OCI-LY7 (cell line): ENCODE results near the gene CCBE1. TPM values are rescaled to one million over a fixed set of nuclear protein-coding genes. Genes with fewer than 3 reads are reported as not detected.
"Not testable (repeated sequence)": the region's sequence is repeated elsewhere in the genome, so short reads cannot be mapped to it uniquely, and the experiment has no call there.

Source experiments
- BruUV-seq: library from RNA; stranded (reverse); fragments of 400-500 nt; replicated peaks from 2 replicates; lab custom pipeline; 2021; lab: Mats Ljungman, UMichigan
- CTCF ChIA-PET: fragments of 300-600 bp; sonication (Branson Sonifier 250); formaldehyde crosslinking; loops from one replicate; lab custom pipeline; 2022; ENCODE audit warnings: antibody characterized with exemption; ENCODE audit not compliant: unreplicated experiment; lab: Charles Lee
- POLR2A ChIA-PET: fragments of 300-600 bp; sonication (Branson Sonifier 250); formaldehyde crosslinking; loops from one replicate; lab custom pipeline; 2022; ENCODE audit warnings: antibody characterized with exemption; lab: Charles Lee
- DNase-seq: peaks from one replicate; pipeline ENCODE4 v3.0.0-alpha.2; 2015; ENCODE audit warnings: low spot score
- H2AFZ ChIP-seq: fragments of 200-600 bp; sonication (generic), shearing (Covaris generic); 2 replicates; pipeline ENCODE4 v1.6.1; 2014; ENCODE audit warnings: mild to moderate bottlenecking, antibody characterized with exemption, low read length, moderate library complexity
- H3K27ac ChIP-seq: fragments of 200-600 bp; sonication (generic); 2 replicates; pipeline ENCODE4 v1.5.1; 2014; ENCODE audit warnings: mixed run types, low read depth, mild to moderate bottlenecking, moderate library complexity, low read length, inconsistent platforms; ENCODE audit not compliant: poor library complexity, severe bottlenecking
- H3K36me3 ChIP-seq: fragments of 200-600 bp; sonication (generic); 2 replicates; pipeline ENCODE4 v1.6.1; 2014; ENCODE audit warnings: mild to moderate bottlenecking, antibody characterized with exemption, low read length, moderate library complexity, mixed read lengths; ENCODE audit not compliant: insufficient read depth
- H3K4me1 ChIP-seq: fragments of 200-600 bp; sonication (generic); 2 replicates; pipeline ENCODE4 v1.5.1; 2014; ENCODE audit warnings: mild to moderate bottlenecking, low read length; ENCODE audit not compliant: insufficient read depth, poor library complexity, severe bottlenecking
- H3K4me2 ChIP-seq: fragments of 200-600 bp; sonication (generic); 2 replicates; pipeline ENCODE4 v1.6.1; 2014; ENCODE audit warnings: mild to moderate bottlenecking, low read length
- H3K4me3 ChIP-seq: fragments of 200-600 bp; sonication (generic); 2 replicates; pipeline ENCODE4 v1.5.1; 2014; ENCODE audit warnings: mild to moderate bottlenecking, low read depth, low read length; ENCODE audit not compliant: poor library complexity, severe bottlenecking
- H3K79me2 ChIP-seq: fragments of 200-600 bp; sonication (generic); 2 replicates; pipeline ENCODE4 v1.6.1; 2016; ENCODE audit warnings: low read depth, mild to moderate bottlenecking, low read length, moderate library complexity, mixed read lengths; ENCODE audit not compliant: insufficient read depth
- H3K9me2 ChIP-seq: fragments of 200-600 bp; sonication (generic); 2 replicates; pipeline ENCODE4 v1.6.1; 2016; ENCODE audit warnings: mild to moderate bottlenecking, low read length, mixed read lengths; ENCODE audit not compliant: insufficient read depth
- H3K9me3 ChIP-seq: fragments of 200-600 bp; sonication (generic); 2 replicates; pipeline ENCODE4 v1.6.1; 2014; ENCODE audit warnings: mild to moderate bottlenecking, mixed run types, low read length, mixed read lengths
- H4K20me1 ChIP-seq: fragments of 200-600 bp; sonication (generic); 2 replicates; pipeline ENCODE4 v1.6.1; 2014; ENCODE audit warnings: mild to moderate bottlenecking, antibody characterized with exemption, low read length, moderate library complexity, mixed read lengths; ENCODE audit not compliant: insufficient read depth
- CTCF ChIP-seq: fragments of 200-600 bp; sonication (generic); conservative IDR thresholded peaks from 2 replicates; pipeline ENCODE4 v1.5.1; 2014; ENCODE audit warnings: mild to moderate bottlenecking, antibody characterized with exemption, low read length, moderate library complexity, mixed read lengths
- EZH2phosphoT487 ChIP-seq: fragments of 200-600 bp; sonication (generic); IDR thresholded peaks from 2 replicates; pipeline ENCODE4 v1.6.1; 2018; ENCODE audit warnings: low read depth, borderline replicate concordance, mild to moderate bottlenecking, mixed run types, antibody characterized with exemption, low read length, moderate library complexity, mixed read lengths
- intact Hi-C: fragments of 100-400 bp; cut with micrococcal nuclease; formaldehyde crosslinking; loops from one replicate; pipeline ENCODE4 v1.10.0; 2022; ENCODE audit not compliant: unreplicated experiment
- total RNA-seq, 2 experiments: library from RNA; depleted of rRNA in 1 of 2; stranded (reverse); fragments of >200 nt in 1 of 2; shearing (Covaris generic) in 1 of 2; gene quantifications; 2 replicates each; pipeline ENCODE4 v1.2.3, GENCODE V29; 2014 to 2022

Gene CCBE1
- total RNA-seq, 2 experiments from 2014 or later: 0.16 to 0.70 TPM

GRCh38 chr18:59517446-59518165 is 179.6 kb downstream of the CCBE1 start:
- no peaks in the 10 kb centered on the region for H3K79me2 ChIP-seq
- no peak for DNase-seq
- no peaks in the 10 kb centered on the region for H3K4me1 ChIP-seq
- no peak overlapping the region for H3K4me2 ChIP-seq
- H3K9me2 ChIP-seq: no peaks in the 10 kb centered on the region
- TF ChIP-seq EZH2phosphoT487 (no peak), CTCF (no peak)
- no peaks in the 10 kb centered on the region for H3K36me3 ChIP-seq
- no TSS peak for BruUV-seq
- H3K4me3 ChIP-seq: no peak overlapping the region
- POLR2A ChIA-PET: no interaction called here
- H2AFZ ChIP-seq: no peak overlapping the region
- CTCF ChIA-PET: no interaction called here
- no peaks in the 10 kb centered on the region for H3K9me3 ChIP-seq
- H4K20me1 ChIP-seq: no peaks in the 10 kb centered on the region
- no peak overlapping the region for H3K27ac ChIP-seq
- intact Hi-C loops: no loop called here

- no peaks in the 10 kb centered on the region for H3K36me3 ChIP-seq
- no peak overlapping the region for H2AFZ ChIP-seq
- H3K4me2 ChIP-seq: no peak overlapping the region
- no peaks in the 10 kb centered on the region for H3K79me2 ChIP-seq
- no peaks in the 10 kb centered on the region for H3K4me1 ChIP-seq
- H3K9me3 ChIP-seq: no peaks in the 10 kb centered on the region
- no TSS peak for BruUV-seq
- POLR2A ChIA-PET: interaction anchor here (0.8 kb wide), 1 partner anchor 51 kb away, joined by 3 read pairs; no protein-coding TSS in a partner anchor
- H4K20me1 ChIP-seq: no peaks in the 10 kb centered on the region
- H3K9me2 ChIP-seq: no peaks in the 10 kb centered on the region
- H3K4me3 ChIP-seq: no peak overlapping the region
- no peak for DNase-seq
- no peak overlapping the region for H3K27ac ChIP-seq
- TF ChIP-seq CTCF (no peak), EZH2phosphoT487 (no peak)
- intact Hi-C loops: no loop called here
- CTCF ChIA-PET: no interaction called here
These were observed 180.7 kb downstream of the CCBE1 start for GRCh38 chr18:59516356-59517155.

- DNase-seq, H3K4me3 ChIP-seq, H3K9me3 ChIP-seq, H3K4me1 ChIP-seq, H3K36me3 ChIP-seq, H3K27ac ChIP-seq, intact Hi-C loops, BruUV-seq, H3K79me2 ChIP-seq, H3K4me2 ChIP-seq, H3K9me2 ChIP-seq, CTCF ChIA-PET, H4K20me1 ChIP-seq, H2AFZ ChIP-seq: not testable (repeated sequence)
- POLR2A ChIA-PET: interaction anchor here (0.8 kb wide), 1 partner anchor 51 kb away, joined by 3 read pairs; no protein-coding TSS in a partner anchor
These were observed 181.3 kb downstream of the CCBE1 start for GRCh38 chr18:59515956-59516355.
